ENCODE data around the gene NEUROG3.

GRCh38 chr10:69569396-69569934 lies 3.8 kb downstream of the NEUROG3 start:
- no peak for TF ChIP-seq CTCF (IDR thresholded peaks at IDR 0.05)
- no peak for TF ChIP-seq POLR2A (IDR thresholded peaks at IDR 0.05)

Data from lower leg skin (tissue), 3 donors.